DMS 273 treated with DMSO at 0.1 percent for 48 hours (cell line): ENCODE measurements around the gene TNFSF13B.
"Not testable (repeated sequence)": the region's sequence is repeated elsewhere in the genome, so short reads cannot be mapped to it uniquely, and the experiment has no call there.

ENCODE experiments used
- DNase-seq: peaks from one replicate; lab custom pipeline; 2025; lab: John Stamatoyannopoulos, UW

TNFSF13B gene

GRCh38 chr13:108269601-108270328 lies at the start of gene TNFSF13B:
Gene TNFSF13B, plus strand, starts transcription at chr13:108269718. Its CDS starts 178 bp downstream, at chr13:108269896.
- no peak for DNase-seq

- DNase-seq = no peak
Observed at GRCh38 chr13:108220041-108220440, 49.5 kb upstream of the TNFSF13B start.

- DNase-seq = no peak
Observed at GRCh38 chr13:108223687-108224503, 45.6 kb upstream of the TNFSF13B start.

- DNase-seq = no peak
Observed at GRCh38 chr13:108225440-108225839, 44.1 kb upstream of the TNFSF13B start.

GRCh38 chr13:108226184-108226583 lies 43.3 kb upstream of the TNFSF13B start:
- DNase-seq = no peak

GRCh38 chr13:108227651-108228272 lies 41.8 kb upstream of the TNFSF13B start:
- no peak for DNase-seq

GRCh38 chr13:108230377-108230776 lies 39.1 kb upstream of the TNFSF13B start:
- DNase-seq = no peak

- no peak for DNase-seq
Observed at GRCh38 chr13:108249150-108249549, 20.4 kb upstream of the TNFSF13B start.

- DNase-seq = no peak
Observed at GRCh38 chr13:108257248-108257647, 12.3 kb upstream of the TNFSF13B start.

- no peak for DNase-seq
Observed at GRCh38 chr13:108263621-108264355, 5.7 kb upstream of the TNFSF13B start.

GRCh38 chr13:108266321-108266990 lies 3.1 kb upstream of the TNFSF13B start:
- no peak for DNase-seq

GRCh38 chr13:108267347-108267746 lies 2.2 kb upstream of the TNFSF13B start:
- DNase-seq = no peak

GRCh38 chr13:108267855-108268254 lies 1.7 kb upstream of the TNFSF13B start:
- DNase-seq = not testable (repeated sequence)

- DNase-seq = no peak
Observed at GRCh38 chr13:108268466-108269112, 929 bp upstream of the TNFSF13B start.

- no peak for DNase-seq
Observed at GRCh38 chr13:108270442-108270841, 924 bp downstream of the TNFSF13B start.

GRCh38 chr13:108272333-108272732 lies 2.8 kb downstream of the TNFSF13B start:
- DNase-seq = no peak

GRCh38 chr13:108273429-108274118 lies 4.1 kb downstream of the TNFSF13B start:
- no peak for DNase-seq

GRCh38 chr13:108274718-108275117 lies 5.2 kb downstream of the TNFSF13B start:
- no peak for DNase-seq

- DNase-seq = no peak
Observed at GRCh38 chr13:108276060-108276459, 6.5 kb downstream of the TNFSF13B start.

- no peak for DNase-seq
Observed at GRCh38 chr13:108278466-108278865, 8.9 kb downstream of the TNFSF13B start.
